Measurements from ENCODE around the gene NPB.

DNA sequence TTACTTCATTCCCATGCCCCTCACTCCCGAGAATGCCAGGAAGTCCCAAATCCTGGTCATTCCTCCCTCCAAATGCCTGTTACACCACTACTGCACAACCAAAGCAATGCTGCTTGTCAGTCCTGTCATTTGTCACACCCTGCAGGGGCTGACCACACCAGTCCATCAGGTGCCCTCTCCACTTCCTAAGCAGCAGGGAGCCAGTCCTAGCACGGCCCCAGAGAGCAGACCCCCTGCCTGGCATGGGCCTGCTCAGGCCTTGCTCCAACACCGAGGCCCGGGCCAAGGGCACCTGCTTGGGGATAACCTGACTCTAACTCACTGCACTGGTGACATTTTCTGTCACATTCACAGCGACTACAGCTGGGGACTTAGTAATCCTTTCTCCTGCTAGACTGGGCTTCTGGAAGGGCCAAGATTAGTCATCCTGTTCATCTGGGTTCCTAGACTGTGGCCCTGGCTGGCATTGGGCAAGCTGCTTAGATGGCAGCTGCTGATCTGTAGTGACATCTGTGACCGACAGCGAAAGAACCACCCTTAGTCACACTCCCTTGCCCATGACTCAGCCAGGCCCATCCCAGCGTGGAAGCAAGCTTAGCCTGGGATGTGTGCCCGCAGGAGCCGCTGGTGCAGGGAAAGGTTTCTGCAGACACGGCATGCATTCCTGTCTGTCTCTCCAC, 16.0 kb upstream of the NPB start:
- TF ChIP-seq POLR2A (IDR thresholded peaks at IDR 0.05) (no peak), EP300 (IDR thresholded peaks at IDR 0.05) (no peak)
- TF ChIP-seq, protein P1, sequence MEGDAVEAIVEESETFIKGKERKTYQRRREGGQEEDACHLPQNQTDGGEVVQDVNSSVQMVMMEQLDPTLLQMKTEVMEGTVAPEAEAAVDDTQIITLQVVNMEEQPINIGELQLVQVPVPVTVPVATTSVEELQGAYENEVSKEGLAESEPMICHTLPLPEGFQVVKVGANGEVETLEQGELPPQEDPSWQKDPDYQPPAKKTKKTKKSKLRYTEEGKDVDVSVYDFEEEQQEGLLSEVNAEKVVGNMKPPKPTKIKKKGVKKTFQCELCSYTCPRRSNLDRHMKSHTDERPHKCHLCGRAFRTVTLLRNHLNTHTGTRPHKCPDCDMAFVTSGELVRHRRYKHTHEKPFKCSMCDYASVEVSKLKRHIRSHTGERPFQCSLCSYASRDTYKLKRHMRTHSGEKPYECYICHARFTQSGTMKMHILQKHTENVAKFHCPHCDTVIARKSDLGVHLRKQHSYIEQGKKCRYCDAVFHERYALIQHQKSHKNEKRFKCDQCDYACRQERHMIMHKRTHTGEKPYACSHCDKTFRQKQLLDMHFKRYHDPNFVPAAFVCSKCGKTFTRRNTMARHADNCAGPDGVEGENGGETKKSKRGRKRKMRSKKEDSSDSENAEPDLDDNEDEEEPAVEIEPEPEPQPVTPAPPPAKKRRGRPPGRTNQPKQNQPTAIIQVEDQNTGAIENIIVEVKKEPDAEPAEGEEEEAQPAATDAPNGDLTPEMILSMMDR (IDR thresholded peaks at IDR 0.05), result no peak

Data from ovary (tissue), 3 donors.